Immature natural killer cell (primary cell): ENCODE data around the gene CTSA. TPM values are rescaled to one million over a fixed set of nuclear protein-coding genes. Genes with fewer than 3 reads are reported as not detected.
"Not testable (repeated sequence)": the region's sequence is repeated elsewhere in the genome, so short reads cannot be mapped to it uniquely, and the experiment has no call there.

Experiments
- DNase-seq, 3 donors: peaks; one replicate each; pipeline ENCODE4 v3.0.0; 2022; ENCODE audit warnings: mixed read lengths in 1 of 3
- H3K27ac Mint-ChIP-seq, 6 donors: one replicate each; pipeline ENCODE4 v1.8.0; 2020; ENCODE audit warnings: mixed read lengths in 6 of 6, mild to moderate bottlenecking in 5 of 6, inconsistent platforms in 4 of 6, moderate library complexity in 3 of 6
- H3K27me3 Mint-ChIP-seq, 3 donors: one replicate each; pipeline ENCODE4 v1.8.0; 2020 to 2021; ENCODE audit warnings: low read depth in 3 of 3, mild to moderate bottlenecking in 3 of 3, mixed read lengths in 3 of 3, moderate library complexity in 3 of 3, inconsistent platforms in 1 of 3
- H3K36me3 Mint-ChIP-seq, 3 donors: one replicate each; pipeline ENCODE4 v1.8.0; 2020; ENCODE audit warnings: mixed read lengths in 3 of 3, inconsistent platforms in 2 of 3, mild to moderate bottlenecking in 2 of 3
- H3K4me1 Mint-ChIP-seq, 2 donors: one replicate each; pipeline ENCODE4 v1.8.0; 2020; ENCODE audit warnings: inconsistent platforms in 2 of 2, mild to moderate bottlenecking in 2 of 2, mixed read lengths in 2 of 2, moderate library complexity in 1 of 2
- H3K4me3 Mint-ChIP-seq, 5 donors: one replicate each; pipeline ENCODE4 v1.8.0; 2020; ENCODE audit warnings: mild to moderate bottlenecking in 5 of 5, mixed read lengths in 5 of 5, inconsistent platforms in 3 of 5, moderate library complexity in 3 of 5
- H3K9me3 Mint-ChIP-seq, 6 donors: one replicate each; pipeline ENCODE4 v1.8.0; 2020; ENCODE audit warnings: mild to moderate bottlenecking in 6 of 6, mixed read lengths in 6 of 6, inconsistent platforms in 4 of 6, moderate library complexity in 3 of 6
- polyA plus RNA-seq, 3 donors: library from polyadenylated mRNA; unstranded; fragments of 300-500 nt; fragmentation: Illumina TruSeq; gene quantifications; one replicate each; pipeline ENCODE4 v1.2.3, GENCODE V29; 2021

CTSA gene
- polyA plus RNA-seq, 3 donors from 2014 or later, result 76.8 to 119 (median 97.6) TPM

DNA sequence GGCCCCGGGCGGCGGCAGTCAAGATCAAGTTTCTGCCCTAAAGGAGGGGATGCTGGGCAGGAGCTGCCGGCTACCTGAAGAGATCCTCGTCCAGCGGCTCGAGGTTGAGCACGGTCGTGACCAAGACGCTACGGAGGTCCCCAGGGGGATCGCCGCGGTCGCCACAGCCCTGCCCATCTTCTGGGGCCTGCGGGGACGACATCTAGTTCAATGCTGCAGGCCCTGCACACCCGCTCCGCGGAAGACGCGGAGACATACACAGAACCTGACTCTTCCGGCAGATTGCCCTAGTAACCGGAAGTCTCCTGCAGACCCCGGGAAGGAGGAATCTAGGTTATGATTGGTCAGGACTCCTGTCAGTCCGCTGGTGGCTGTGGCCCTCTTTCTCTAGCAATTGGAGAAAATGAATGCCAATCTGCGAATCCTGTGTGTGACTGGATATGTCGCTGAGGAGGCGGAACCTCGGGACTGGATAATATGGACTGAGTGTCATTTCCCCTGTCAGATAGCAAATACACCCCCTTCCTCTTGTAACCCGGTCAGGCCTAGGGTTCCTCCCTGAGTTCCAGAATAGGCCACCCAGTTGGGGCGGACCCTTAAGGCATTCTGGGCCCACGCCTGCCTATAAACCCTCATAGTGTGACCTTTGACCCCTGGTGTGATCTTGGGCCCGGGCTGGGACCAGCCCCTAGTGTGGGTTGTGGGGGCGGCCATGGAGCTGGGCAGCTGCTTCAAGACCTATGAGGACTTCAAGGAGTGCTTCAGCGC lies 33.8 kb upstream of the CTSA start, which contains the start of the genes ACOT8 and ZSWIM3:
TSS of gene ACOT8 (minus strand) at position 279 of the 768 bp plus-strand sequence. CDS start at position 202, 77 bp downstream.
TSS of gene ZSWIM3 (plus strand) at position 501 of the 768 bp plus-strand sequence. CDS start at position 713, 212 bp downstream.
- H3K4me1 Mint-ChIP-seq, result peaks cover 48 to 67% of the 10 kb centered on the region in 2 donors
- no peaks in the 10 kb centered on the region for H3K9me3 Mint-ChIP-seq
- H3K27me3 Mint-ChIP-seq, result peaks cover 0 to 9% (median 4%) of the 10 kb centered on the region in 3 donors
- peak; percentile 99 for DNase-seq
- H3K36me3 Mint-ChIP-seq, result peaks cover 0 to 12% (median 5%) of the 10 kb centered on the region in 3 donors
- peak within 1 kb of the TSS; percentile 95 to 99 (median 98) for H3K27ac Mint-ChIP-seq
- peak within 1 kb of the TSS; percentile 94 to 97 (median 96) for H3K4me3 Mint-ChIP-seq

DNA sequence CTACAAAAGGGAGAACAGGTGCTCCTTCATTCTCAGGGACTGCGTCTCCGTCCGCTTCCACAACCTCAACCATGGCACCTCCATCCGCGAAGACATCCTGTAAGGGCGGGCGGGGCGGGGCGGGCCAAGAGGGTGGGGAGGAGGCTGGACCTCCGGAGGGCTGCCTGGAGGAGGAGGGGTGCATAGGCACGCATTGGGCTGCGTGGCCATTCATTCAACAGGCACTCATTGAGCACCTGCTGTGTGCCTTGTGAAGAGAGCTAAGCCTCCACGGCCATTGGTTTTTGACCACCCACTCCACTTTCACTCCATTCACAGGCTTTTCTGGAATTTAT lies 33.3 kb upstream of the CTSA start:
- Mint-ChIP-seq H3K9me3 (no peaks in the 10 kb centered on the region), H3K27me3 (peaks cover 0 to 9% (median 4%) of the 10 kb centered on the region in 3 donors), H3K36me3 (peaks cover 0 to 9% (median 3%) of the 10 kb centered on the region in 3 donors), H3K4me3 (peak overlapping the region; percentile 94 to 97 (median 96)), H3K4me1 (peaks cover 48 to 67% of the 10 kb centered on the region in 2 donors), H3K27ac (peak overlapping the region; percentile 95 to 99 (median 98))
- DNase-seq, result no peak

DNA sequence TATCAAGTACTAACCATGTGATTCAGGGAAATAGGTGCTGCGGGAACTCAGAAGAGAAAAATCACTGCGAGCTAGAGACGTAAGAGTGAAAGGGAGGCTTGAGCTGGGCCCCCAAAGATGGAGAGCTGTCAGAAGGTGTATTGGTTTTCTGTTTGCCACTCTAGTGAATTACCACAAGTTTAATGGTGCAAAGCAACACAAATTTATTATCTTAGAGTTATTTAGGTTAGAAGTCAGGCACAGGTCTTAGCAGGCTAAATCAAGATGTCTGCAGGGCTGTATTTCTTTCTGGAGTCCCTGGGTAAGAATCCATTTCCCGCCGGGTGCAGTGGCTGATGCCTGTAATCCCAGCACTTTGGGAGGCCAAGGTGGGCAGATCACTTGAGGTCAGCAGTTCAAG lies 31.2 kb upstream of the CTSA start:
- no peak for DNase-seq
- Mint-ChIP-seq H3K4me3 (no peak overlapping the region), H3K27me3 (peaks cover 0 to 8% (median 4%) of the 10 kb centered on the region in 3 donors), H3K9me3 (no peaks in the 10 kb centered on the region), H3K36me3 (peaks cover 0 to 4% (median 3%) of the 10 kb centered on the region in 3 donors), H3K27ac (peak overlapping the region in 2 of 6 donors; percentile 0 to 9), H3K4me1 (peaks cover 43 to 52% of the 10 kb centered on the region in 2 donors)

DNA sequence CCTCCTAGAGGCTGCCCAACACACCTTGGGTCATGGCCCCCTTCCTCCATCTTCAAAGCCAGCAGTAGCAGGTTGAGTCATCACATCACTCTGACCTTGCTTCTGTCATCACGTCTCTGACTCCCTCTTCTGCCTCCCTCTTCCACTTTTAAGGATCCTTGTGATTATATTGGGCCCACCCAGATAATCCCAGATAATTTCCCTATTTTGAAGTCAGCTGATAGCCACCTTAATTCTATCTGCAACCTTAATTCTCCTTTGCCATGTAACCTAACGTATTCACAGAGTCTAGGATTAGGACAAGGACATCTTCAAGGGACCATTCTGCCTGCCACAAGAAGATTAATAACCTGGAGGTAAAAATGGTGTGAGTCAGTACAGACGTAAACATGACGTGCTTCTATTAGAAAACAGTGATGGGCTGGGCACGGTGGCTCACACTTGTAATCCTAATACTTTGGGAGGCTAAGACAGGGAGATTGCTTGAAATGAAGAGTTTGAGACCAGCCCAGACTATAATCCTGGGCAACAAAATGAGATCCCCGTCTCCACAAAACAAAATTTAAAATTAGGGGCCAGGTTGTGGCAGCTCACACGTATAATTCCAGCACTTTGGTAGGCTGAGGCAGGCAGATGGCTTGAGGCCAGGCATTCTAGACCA lies 30.4 kb upstream of the CTSA start:
- no peak for DNase-seq
- H3K4me1 Mint-ChIP-seq, result peaks cover 37 to 45% of the 10 kb centered on the region in 2 donors
- peak overlapping the region in 3 of 6 donors; percentile 1 to 61 (median 47) for H3K27ac Mint-ChIP-seq
- no peaks in the 10 kb centered on the region for H3K9me3 Mint-ChIP-seq
- H3K36me3 Mint-ChIP-seq, result peaks cover 0 to 4% (median 3%) of the 10 kb centered on the region in 3 donors
- peak overlapping the region in 1 of 5 donors; percentile 46 for H3K4me3 Mint-ChIP-seq
- H3K27me3 Mint-ChIP-seq, result peaks cover 0 to 8% (median 4%) of the 10 kb centered on the region in 3 donors

DNA sequence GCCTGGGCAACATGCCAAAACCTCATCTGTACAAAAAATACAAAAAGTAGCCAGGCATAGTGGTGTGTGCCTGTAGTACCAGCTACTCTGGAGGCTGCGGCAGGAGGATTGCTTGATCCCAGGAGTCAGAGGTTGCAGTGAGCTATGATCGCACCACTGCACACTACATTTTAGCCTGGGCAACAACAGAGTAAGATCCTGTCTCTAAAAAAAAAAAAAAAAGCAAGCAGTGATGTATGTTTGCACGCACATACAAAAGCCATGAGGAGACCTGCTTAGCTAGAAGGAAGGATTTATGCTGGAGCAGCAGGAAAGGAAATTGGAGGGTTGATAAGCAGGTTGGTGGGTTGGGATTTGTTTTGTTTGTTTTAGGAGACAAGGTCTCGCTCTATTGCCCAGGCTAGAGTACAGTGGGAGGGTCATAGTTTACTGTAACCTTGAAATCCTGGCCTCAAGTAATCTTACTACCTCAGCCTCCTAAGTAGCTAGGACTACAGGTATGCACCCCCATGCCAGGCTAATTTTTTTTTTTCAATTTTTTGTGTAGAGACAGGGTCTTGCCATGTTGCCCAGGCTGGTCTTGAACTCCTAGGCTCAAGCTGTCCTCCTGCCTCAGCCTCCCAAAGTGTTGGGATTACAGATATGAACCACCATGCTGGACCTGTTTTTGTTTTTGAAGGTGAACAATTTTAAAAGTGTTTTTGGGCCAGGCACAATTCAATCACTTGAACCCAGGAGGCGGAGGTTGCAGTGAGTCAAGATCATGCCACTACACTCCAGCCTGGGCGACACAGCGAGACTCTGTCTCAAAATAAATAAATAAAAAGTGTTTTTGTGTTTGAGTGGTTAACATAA lies 29.7 kb upstream of the CTSA start:
- Mint-ChIP-seq H3K9me3 (no peaks in the 10 kb centered on the region), H3K36me3 (peaks cover 0 to 4% (median 3%) of the 10 kb centered on the region in 3 donors), H3K4me1 (peaks cover 30 to 38% of the 10 kb centered on the region in 2 donors), H3K27me3 (peaks cover 0 to 8% (median 4%) of the 10 kb centered on the region in 3 donors), H3K4me3 (no peak overlapping the region), H3K27ac (no peak overlapping the region)
- no peak for DNase-seq

DNA sequence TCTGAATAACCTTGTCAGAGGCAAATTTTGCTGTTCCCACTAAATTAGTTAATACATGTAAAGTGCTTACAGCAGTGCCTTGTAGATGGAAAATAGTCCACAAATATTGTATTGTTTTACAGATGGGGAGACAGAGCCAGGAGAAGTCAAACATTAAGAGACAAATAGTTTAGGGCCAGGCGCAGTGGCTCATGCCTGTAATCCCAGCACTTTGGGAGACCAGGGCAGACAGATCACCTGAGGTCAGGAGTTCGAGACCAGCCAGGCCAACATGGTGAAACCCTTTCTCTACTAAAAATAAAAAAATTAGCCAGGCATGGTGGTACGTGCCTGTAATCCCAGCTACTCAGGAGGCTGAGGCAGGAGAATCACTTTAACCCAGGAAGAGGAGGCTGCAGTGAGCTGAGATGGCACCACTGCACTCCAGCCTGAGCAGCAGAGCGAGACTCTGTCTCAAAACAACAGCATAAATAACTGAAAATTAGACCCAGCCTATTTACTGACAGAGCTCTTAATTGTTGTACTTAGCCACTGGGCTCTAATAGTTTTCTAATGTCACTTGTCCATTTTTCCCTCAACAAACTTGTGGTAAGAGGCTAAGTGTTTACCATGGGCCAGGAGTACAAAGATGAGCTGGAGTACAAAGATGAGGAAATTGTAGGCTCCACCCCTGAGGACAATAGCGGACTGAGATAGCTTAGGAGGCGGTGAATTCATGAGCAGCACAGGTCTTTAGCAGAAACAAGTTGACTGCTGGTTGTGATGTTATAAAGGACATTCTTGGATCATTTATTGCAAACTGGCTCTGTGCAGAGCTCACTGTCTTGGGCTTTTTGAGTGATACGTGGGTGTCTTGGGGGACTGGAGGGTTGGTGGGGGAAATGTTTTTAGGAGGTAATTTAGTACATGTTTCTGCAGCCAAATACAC lies 27.3 kb upstream of the CTSA start:
- Mint-ChIP-seq H3K36me3 (peaks cover 0 to 4% (median 3%) of the 10 kb centered on the region in 3 donors), H3K27me3 (no peaks in the 10 kb centered on the region), H3K27ac (peak overlapping the region in 1 of 6 donors; percentile 8), H3K4me3 (no peak overlapping the region), H3K9me3 (no peaks in the 10 kb centered on the region), H3K4me1 (peaks cover 8 to 14% of the 10 kb centered on the region in 2 donors)
- no peak for DNase-seq

DNA sequence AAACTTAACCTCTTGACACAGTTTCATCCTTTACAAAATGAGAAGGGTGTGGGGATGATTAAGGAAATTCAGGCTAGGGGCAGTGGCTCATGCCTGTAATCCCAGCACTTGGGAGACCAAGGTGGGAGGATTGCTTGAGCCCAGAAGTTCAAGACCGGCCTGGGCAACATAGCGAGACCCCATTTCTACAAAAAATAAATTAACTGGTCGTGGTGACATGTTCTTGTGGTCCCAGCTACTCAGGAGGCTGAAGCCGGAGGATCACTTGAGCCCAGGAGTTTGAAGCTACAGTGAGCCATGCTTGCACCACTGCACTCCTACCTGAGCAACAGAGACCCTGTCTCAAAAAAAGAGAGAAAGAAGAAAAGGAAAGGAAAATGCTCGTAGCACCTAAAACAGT lies 24.7 kb upstream of the CTSA start:
- Mint-ChIP-seq H3K27me3 (no peaks in the 10 kb centered on the region), H3K9me3 (no peaks in the 10 kb centered on the region), H3K36me3 (peaks cover 0 to 7% (median 0%) of the 10 kb centered on the region in 3 donors), H3K4me3 (no peak overlapping the region), H3K4me1 (peaks cover 0 to 2% of the 10 kb centered on the region in 2 donors), H3K27ac (no peak overlapping the region)
- DNase-seq, result no peak

DNA sequence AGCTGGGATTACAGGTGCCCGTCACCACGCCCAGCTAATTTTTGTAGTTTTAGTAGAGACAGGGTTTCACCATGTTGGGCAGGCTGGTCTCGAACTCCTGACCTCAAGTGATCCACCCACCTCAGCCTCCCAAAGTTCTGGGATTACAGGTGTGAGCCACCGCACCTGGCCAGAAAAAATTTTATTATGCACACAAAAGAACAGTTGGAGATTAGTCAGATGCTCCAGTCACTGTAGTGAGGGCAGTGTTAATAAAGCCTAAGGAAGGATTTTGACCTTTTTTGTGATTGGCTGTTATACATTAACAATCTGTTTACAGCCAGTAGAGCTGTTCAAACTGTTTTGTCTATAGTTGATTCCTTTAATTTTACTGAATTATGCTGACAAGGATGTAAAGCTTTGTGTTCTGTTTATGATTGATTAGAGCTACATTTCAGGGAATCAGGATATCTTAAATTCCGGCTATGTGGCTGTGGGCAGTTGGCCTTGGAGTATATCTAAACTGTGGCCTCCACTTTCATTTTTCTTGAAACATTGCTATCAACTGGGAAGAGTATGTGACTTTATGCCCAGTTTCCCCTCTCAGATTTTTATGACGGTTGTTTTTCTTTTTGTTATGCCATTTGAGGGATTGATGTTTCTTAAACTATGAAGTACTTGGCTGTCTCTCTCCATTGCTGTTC lies 23.9 kb upstream of the CTSA start:
- H3K36me3 Mint-ChIP-seq, result peaks cover 0 to 8% (median 0%) of the 10 kb centered on the region in 3 donors
- DNase-seq, result no peak
- H3K4me1 Mint-ChIP-seq, result peaks cover 0 to 2% of the 10 kb centered on the region in 2 donors
- H3K27me3 Mint-ChIP-seq, result no peaks in the 10 kb centered on the region
- H3K4me3 Mint-ChIP-seq, result no peak overlapping the region
- no peak overlapping the region for H3K27ac Mint-ChIP-seq
- H3K9me3 Mint-ChIP-seq, result no peaks in the 10 kb centered on the region

DNA sequence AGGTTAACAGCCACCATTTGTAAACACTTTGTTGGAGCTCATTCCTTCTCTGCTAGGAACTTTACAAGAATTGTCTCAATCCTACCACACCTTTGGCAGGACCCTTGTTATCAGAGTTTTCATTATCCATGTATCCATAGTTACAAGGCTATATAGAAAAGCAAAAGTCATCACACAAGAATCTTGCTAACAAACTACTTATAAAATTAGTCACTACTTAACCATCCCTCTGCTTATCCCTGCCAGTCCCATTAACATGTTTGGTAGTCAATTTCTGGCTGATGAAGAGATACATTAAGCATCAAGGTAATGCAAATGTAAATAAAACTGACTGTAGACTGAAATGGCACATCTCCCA lies 23.3 kb upstream of the CTSA start:
- no peaks in the 10 kb centered on the region for H3K27me3 Mint-ChIP-seq
- H3K36me3 Mint-ChIP-seq, result peaks cover 0 to 11% (median 0%) of the 10 kb centered on the region in 3 donors
- H3K9me3 Mint-ChIP-seq, result no peaks in the 10 kb centered on the region
- no peak overlapping the region for H3K4me3 Mint-ChIP-seq
- H3K4me1 Mint-ChIP-seq, result peaks cover 0 to 2% of the 10 kb centered on the region in 2 donors
- no peak overlapping the region for H3K27ac Mint-ChIP-seq
- no peak for DNase-seq

DNA sequence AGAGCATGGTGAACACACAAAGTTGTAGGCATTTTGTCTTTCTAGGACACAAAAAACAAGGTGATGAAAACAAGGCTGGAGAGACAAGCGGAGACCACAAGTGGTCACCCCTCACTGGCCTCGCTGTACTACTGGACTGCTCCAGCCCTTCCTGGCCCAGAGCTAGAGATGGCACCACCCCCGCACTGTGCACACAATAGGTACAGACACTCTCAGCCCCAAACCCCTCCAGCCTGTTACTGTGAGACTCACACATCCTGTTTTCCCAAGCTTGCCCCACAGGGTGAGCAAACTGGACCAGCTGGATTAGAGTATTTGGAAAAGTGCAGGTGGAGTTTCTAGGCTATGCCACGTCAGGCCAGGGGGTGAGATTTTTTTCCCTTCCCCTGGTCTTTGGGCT lies 18.5 kb upstream of the CTSA start:
- DNase-seq, result no peak
- no peak overlapping the region for H3K4me3 Mint-ChIP-seq
- H3K36me3 Mint-ChIP-seq, result peaks cover 4 to 16% (median 9%) of the 10 kb centered on the region in 3 donors

DNA sequence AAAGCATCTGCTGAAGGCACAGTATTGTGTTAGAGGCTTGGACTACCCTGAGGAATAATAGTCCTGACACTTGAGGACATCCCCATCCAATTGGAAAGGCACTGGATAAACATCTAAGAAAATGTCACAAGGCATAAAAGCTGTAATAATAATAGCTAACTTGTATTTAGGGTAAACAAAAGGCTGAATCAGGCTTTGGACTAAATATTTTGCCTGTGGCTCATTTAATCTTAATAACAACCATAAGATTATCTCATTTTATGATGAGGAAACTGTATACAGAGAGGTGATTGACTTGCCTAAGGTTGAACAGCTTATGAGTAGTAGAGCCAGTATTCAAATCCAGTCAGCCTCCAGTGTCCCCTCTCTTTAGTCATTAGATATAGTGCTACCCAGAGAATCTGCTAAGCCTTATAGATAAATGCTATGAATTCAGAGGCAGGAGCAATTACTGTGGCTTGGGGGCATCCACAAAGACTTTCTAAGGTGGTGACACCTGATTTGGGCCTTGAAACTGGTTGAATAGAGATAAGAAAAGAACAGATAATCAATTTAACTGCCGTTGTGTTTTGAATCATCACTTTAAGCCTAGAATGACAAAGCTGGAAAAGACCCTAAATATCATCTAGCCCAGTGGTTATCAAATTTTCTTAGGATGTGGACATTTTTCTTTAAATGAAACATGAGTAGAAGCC lies 17.6 kb upstream of the CTSA start:
- no peak overlapping the region for H3K4me3 Mint-ChIP-seq

More for the DNA sequence above, 18.5 kb upstream of the CTSA start:
- Mint-ChIP-seq H3K27me3 (peaks cover 0 to 2% (median 0%) of the 10 kb centered on the region in 3 donors), H3K27ac (no peak overlapping the region), H3K9me3 (no peaks in the 10 kb centered on the region), H3K4me1 (no peaks in the 10 kb centered on the region)

DNA sequence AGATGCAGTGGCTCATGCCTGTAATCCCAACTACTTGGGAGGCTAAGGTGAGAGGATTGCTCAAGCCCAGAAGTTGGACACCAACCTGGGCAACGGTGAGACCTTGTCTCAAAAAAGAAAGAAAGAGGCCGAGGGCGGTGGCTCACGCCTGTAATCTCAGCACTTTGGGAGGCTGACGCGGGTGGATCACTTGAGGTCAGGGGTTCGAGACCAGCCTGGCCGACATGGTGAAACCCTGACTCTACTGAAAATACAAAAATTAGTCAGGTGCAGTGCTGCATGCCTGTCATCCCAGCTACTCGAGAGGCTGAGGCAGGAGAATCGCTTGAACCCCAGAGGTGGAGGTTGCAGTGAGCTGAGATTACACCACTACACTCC lies 17.0 kb upstream of the CTSA start:
- H3K4me1 Mint-ChIP-seq, DNase-seq, H3K9me3 Mint-ChIP-seq, H3K27me3 Mint-ChIP-seq, H3K4me3 Mint-ChIP-seq, H3K27ac Mint-ChIP-seq: not testable (repeated sequence)
- H3K36me3 Mint-ChIP-seq, result peaks cover 4 to 20% (median 16%) of the 10 kb centered on the region in 3 donors

More for the DNA sequence above, 17.6 kb upstream of the CTSA start:
- Mint-ChIP-seq H3K4me1 (no peaks in the 10 kb centered on the region), H3K9me3 (no peaks in the 10 kb centered on the region), H3K27ac (no peak overlapping the region), H3K36me3 (peaks cover 4 to 16% (median 13%) of the 10 kb centered on the region in 3 donors), H3K27me3 (peaks cover 0 to 2% (median 0%) of the 10 kb centered on the region in 3 donors)
- DNase-seq, result no peak
